ENCODE data around the gene BAIAP2L1.
A peak's percentile ranks its signal among the peaks of the same experiment; 100 is the strongest.
"Not testable (repeated sequence)": the region's sequence is repeated elsewhere in the genome, so short reads cannot be mapped to it uniquely, and the experiment has no call there.

BAIAP2L1 gene

GRCh38 chr7:98319176-98319575 is 81.7 kb downstream of the BAIAP2L1 start:
- no peak for TF ChIP-seq JUND (IDR thresholded peaks at IDR 0.05; ENCODE audit: low read depth)
- in situ Hi-C loops (cut with HindIII; ENCODE audit: low pct_unique_long_range_greater_than_20kb, low sequenced_read_pairs): no loop called here
- DNase-seq (ENCODE audit: low read depth in 1 of 2, low spot score in 1 of 2): no peak

- no peak for TF ChIP-seq JUND (IDR thresholded peaks at IDR 0.05; ENCODE audit: low read depth)
- in situ Hi-C loops (cut with HindIII; ENCODE audit: low pct_unique_long_range_greater_than_20kb, low sequenced_read_pairs): no loop called here
- DNase-seq (ENCODE audit: low read depth in 1 of 2, low spot score in 1 of 2): no peak
Observed at GRCh38 chr7:98317366-98318040, 83.4 kb downstream of the BAIAP2L1 start.

- in situ Hi-C loops (cut with HindIII; ENCODE audit: low pct_unique_long_range_greater_than_20kb, low sequenced_read_pairs): not testable (repeated sequence)
Observed at GRCh38 chr7:98315994-98316527, 84.8 kb downstream of the BAIAP2L1 start.

DNA sequence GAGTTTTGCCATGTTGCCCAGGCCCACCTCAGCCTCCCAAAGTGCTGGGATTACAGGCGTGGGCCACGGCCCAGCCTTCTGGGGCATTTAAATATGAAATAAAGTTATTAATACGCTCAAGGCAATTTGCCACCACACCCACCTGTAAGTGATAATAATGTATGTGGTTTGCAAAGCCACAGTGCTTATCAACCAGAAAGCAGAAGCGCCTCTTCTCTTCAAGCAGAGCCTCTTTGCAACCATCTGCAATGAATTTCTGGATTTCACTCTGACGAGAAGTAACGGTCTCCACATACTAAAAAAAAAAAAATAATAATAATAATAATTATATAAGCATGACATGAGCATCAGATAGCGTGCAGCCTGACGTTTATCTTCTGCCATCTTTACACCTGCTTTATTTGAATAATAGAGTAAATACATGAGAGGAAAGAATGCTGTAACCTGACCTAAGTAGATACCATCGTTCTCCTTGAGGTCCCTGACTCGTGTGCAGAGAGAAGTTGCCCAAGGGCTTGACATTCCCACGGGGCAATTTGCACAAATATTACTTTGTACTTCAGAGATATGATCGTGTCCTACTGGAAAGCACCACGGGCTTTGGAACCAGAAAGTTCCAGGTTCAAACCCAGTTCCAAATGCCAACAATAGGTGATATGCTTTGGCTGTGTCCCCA is 85.4 kb downstream of the BAIAP2L1 start:
- in situ Hi-C loops (cut with HindIII; ENCODE audit: low pct_unique_long_range_greater_than_20kb, low sequenced_read_pairs): no loop called here
- TF ChIP-seq JUND (IDR thresholded peaks at IDR 0.05; ENCODE audit: low read depth): peak; percentile 78
- DNase-seq (ENCODE audit: low read depth in 1 of 2, low spot score in 1 of 2): peak; percentile 47 to 83

More at GRCh38 chr7:98315994-98316527, 84.8 kb downstream of the BAIAP2L1 start:
- not testable (repeated sequence) for DNase-seq (ENCODE audit: low read depth in 1 of 2, low spot score in 1 of 2)

DNA sequence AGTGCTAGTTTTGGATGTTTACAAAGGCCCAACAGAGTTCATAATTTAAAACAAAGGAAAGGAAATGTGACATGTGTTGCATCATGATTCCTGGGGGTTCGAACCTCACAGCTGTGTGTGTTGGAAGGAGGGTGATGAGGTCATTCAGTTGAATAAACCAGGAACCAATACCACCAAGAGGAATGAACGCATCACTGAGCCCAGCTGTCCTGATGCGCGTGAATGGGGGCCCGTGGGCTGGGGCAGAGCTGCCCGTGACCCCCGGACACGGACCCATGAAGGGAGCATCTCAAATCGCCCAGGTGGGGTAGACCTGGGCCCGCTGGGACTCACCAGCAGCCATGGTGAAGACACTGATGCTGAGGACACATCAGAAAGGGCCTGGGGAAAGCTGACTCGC is 86.4 kb downstream of the BAIAP2L1 start:
- no peak for TF ChIP-seq JUND (IDR thresholded peaks at IDR 0.05; ENCODE audit: low read depth)
- in situ Hi-C loops (cut with HindIII; ENCODE audit: low pct_unique_long_range_greater_than_20kb, low sequenced_read_pairs): no loop called here
- no peak for DNase-seq (ENCODE audit: low read depth in 1 of 2, low spot score in 1 of 2)

DNA sequence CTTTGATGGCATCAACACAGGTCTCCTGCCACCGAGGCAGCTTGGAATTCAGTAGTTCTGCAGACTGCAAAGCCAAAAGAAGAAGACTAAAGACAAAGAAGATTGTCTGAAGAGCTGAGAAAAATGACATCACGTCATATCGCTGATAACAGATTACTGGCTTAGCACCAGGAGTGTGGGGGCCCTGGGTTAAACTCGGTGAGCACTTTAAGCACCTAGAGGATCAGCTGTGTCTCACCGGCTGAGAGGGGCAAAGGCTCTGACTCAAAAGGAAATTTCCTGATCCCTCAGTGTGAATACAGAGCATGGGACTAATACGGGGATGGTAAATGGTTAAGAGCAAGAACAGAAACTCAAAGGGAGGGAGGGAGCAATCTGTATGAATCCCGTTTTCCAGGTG is 88.7 kb downstream of the BAIAP2L1 start:
- in situ Hi-C loops (cut with HindIII; ENCODE audit: low pct_unique_long_range_greater_than_20kb, low sequenced_read_pairs): no loop called here
- no peak for DNase-seq (ENCODE audit: low read depth in 1 of 2, low spot score in 1 of 2)
- no peak for TF ChIP-seq JUND (IDR thresholded peaks at IDR 0.05; ENCODE audit: low read depth)

GRCh38 chr7:98309566-98309965 is 91.3 kb downstream of the BAIAP2L1 start:
- in situ Hi-C loops (cut with HindIII; ENCODE audit: low pct_unique_long_range_greater_than_20kb, low sequenced_read_pairs): no loop called here
- TF ChIP-seq JUND (IDR thresholded peaks at IDR 0.05; ENCODE audit: low read depth): no peak
- no peak for DNase-seq (ENCODE audit: low read depth in 1 of 2, low spot score in 1 of 2)

- DNase-seq (ENCODE audit: low read depth in 1 of 2, low spot score in 1 of 2): no peak
- no peak for TF ChIP-seq JUND (IDR thresholded peaks at IDR 0.05; ENCODE audit: low read depth)
- in situ Hi-C loops (cut with HindIII; ENCODE audit: low pct_unique_long_range_greater_than_20kb, low sequenced_read_pairs): no loop called here
Observed at GRCh38 chr7:98307971-98308466, 92.9 kb downstream of the BAIAP2L1 start.

GRCh38 chr7:98305951-98306535 is 94.8 kb downstream of the BAIAP2L1 start:
- in situ Hi-C loops (cut with HindIII; ENCODE audit: low pct_unique_long_range_greater_than_20kb, low sequenced_read_pairs): no loop called here
- no peak for TF ChIP-seq JUND (IDR thresholded peaks at IDR 0.05; ENCODE audit: low read depth)
- DNase-seq (ENCODE audit: low read depth in 1 of 2, low spot score in 1 of 2): no peak

GRCh38 chr7:98303906-98304305 is 97.0 kb downstream of the BAIAP2L1 start:
- no peak for TF ChIP-seq JUND (IDR thresholded peaks at IDR 0.05; ENCODE audit: low read depth)
- in situ Hi-C loops (cut with HindIII; ENCODE audit: low pct_unique_long_range_greater_than_20kb, low sequenced_read_pairs): no loop called here

DNA sequence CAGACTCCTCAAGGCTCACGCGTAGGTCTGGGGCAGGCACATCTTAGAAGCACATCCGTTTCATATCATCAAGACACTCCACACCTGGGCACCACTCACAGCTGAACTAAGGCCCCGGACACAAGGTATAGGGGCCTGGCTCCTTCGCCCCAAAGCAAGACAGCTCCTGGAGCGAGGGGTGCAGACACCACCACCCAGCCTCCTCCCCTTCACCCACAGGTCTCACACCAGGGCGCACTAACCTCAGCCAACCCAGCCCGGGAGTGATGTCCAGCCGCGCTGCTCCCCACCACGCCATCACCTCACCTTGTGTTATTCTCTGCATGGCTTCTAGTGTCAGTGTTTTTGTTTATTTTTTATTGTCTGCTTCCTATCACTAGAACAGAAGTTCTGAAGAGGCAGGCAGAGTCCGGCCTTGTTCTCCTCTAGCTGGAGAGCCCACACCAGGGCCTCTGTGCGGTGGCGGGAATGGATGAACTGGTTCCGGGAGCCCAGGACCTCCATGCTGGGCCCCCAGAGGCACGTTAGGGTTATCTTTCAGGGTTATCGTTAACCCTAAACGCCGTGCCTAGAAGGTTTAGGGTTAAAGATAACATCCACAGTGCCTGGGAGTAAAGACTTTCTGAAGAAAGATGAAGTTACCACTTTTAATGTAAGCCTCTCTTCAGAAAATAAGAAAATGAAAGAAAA is 97.6 kb downstream of the BAIAP2L1 start:
- in situ Hi-C loops (cut with HindIII; ENCODE audit: low pct_unique_long_range_greater_than_20kb, low sequenced_read_pairs): no loop called here
- no peak for TF ChIP-seq JUND (IDR thresholded peaks at IDR 0.05; ENCODE audit: low read depth)
- DNase-seq (ENCODE audit: low read depth in 1 of 2, low spot score in 1 of 2): no peak

More at GRCh38 chr7:98303906-98304305, 97.0 kb downstream of the BAIAP2L1 start:
- no peak for DNase-seq (ENCODE audit: low read depth in 1 of 2, low spot score in 1 of 2)

DNA sequence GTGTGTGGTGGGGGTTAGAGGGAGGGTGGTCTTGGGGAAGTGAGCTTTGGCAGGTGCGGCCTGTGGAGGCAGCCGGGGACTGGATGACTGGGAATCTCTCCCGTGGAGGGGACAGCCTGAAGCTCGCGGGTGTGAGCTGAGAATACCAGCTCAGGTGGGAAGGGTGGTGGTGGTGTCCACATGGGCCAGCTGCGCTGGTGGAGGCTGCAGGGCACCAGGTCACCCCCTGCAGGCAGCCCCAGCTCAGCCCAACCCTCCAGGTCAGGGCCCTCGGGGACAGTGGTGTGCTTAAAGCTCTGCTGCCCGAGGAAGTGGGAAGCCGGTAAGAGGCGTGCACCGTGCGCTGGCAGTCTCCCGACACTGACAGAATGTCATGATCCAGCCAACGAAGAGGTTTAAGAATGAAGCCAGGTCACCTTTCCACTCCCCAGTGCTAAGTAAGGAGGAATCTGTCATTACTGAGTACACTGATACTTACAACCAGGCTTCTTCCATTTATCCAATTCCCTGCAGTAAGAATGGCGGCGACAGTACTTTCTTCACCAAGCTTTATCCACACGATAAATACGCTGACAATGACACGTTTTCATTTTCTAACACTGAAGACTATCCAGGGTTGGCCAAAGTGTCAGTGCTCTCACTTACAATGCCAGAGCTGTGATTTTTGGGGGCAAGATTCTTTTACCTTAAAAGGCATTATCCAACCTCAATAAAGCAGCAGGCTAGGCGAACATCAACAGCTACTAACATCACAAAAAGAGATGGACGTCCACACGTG is 99.0 kb downstream of the BAIAP2L1 start:
- in situ Hi-C loops (cut with HindIII; ENCODE audit: low pct_unique_long_range_greater_than_20kb, low sequenced_read_pairs): no loop called here
- TF ChIP-seq JUND (IDR thresholded peaks at IDR 0.05; ENCODE audit: low read depth): no peak
- no peak for DNase-seq (ENCODE audit: low read depth in 1 of 2, low spot score in 1 of 2)

All from T47D (cell line).